IMR-90 (cell line): ENCODE data around the gene KIAA0319L. TPM values are rescaled to one million over a fixed set of nuclear protein-coding genes. Genes with fewer than 3 reads are reported as not detected.

Experiments
- ATAC-seq: fragments of 200-7000 bp; cut with Tn5 transposase; 2 replicates; pipeline ENCODE4 v1.9.1; 2020; ENCODE audit warnings: low read depth, mild to moderate bottlenecking, moderate library complexity
- BruUV-seq: library from RNA; stranded (reverse); fragments of 400-500 nt; replicated peaks from 2 replicates; lab custom pipeline; 2021; lab: Mats Ljungman, UMichigan
- CTCF ChIA-PET: fragments of 300-600 bp; formaldehyde crosslinking; extraction: SDS; loops from one replicate; lab custom pipeline; 2021; ENCODE audit warnings: antibody characterized with exemption; lab: Yijun Ruan, JAX
- POLR2A ChIA-PET: fragments of 300-600 bp; sonication (Branson Sonifier 250); formaldehyde crosslinking; loops from one replicate; lab custom pipeline; 2022; ENCODE audit warnings: antibody characterized with exemption; ENCODE audit not compliant: unreplicated experiment; lab: Charles Lee
- DNase-seq: peaks from one replicate; pipeline ENCODE4 v3.0.0; 2013
- H2AFZ ChIP-seq: replicated peaks from 2 replicates; pipeline ENCODE3; 2013; ENCODE audit warnings: low read length, mild to moderate bottlenecking; ENCODE audit not compliant: poor library complexity
- H2AK5ac ChIP-seq: 2 replicates; pipeline ENCODE4 v1.6.1; 2013; ENCODE audit warnings: low read depth, low read length, inconsistent platforms
- H2AK9ac ChIP-seq: replicated peaks from 2 replicates; pipeline ENCODE3; 2013; ENCODE audit warnings: mild to moderate bottlenecking, low read depth, low read length, moderate library complexity; ENCODE audit not compliant: poor library complexity
- H2BK120ac ChIP-seq: 2 replicates; pipeline ENCODE4 v1.6.1; 2013; ENCODE audit warnings: low read depth, low read length, inconsistent platforms
- H2BK15ac ChIP-seq: 3 replicates; pipeline ENCODE4 v1.6.1; 2013; ENCODE audit warnings: low read depth, low read length, inconsistent platforms
- H2BK20ac ChIP-seq: 2 replicates; pipeline ENCODE4 v1.6.1; 2013; ENCODE audit warnings: low read depth, mild to moderate bottlenecking, inconsistent platforms, low read length, moderate library complexity
- H2BK5ac ChIP-seq: 2 replicates; pipeline ENCODE4 v1.6.1; 2013; ENCODE audit warnings: mild to moderate bottlenecking, low read depth, low read length, inconsistent platforms; ENCODE audit not compliant: poor library complexity, severe bottlenecking
- H3K14ac ChIP-seq: replicated peaks from 2 replicates; pipeline ENCODE4 v1.6.1; 2013; ENCODE audit warnings: low read depth, low read length, inconsistent platforms
- H3K18ac ChIP-seq: 2 replicates; pipeline ENCODE4 v1.6.1; 2013; ENCODE audit warnings: low read depth, low read length, control low read depth
- H3K23ac ChIP-seq: 2 replicates; pipeline ENCODE4 v1.6.1; 2013; ENCODE audit warnings: low read depth, low read length, inconsistent platforms
- H3K27ac ChIP-seq: 2 replicates; pipeline ENCODE4 v1.5.1; 2013; ENCODE audit warnings: mild to moderate bottlenecking, control low read depth, low read length; ENCODE audit not compliant: insufficient read depth
- H3K27me3 ChIP-seq: 2 replicates; pipeline ENCODE4 v1.6.1; 2013; ENCODE audit warnings: low read length; ENCODE audit not compliant: control insufficient read depth, insufficient read depth
- H3K36me3 ChIP-seq: 2 replicates; pipeline ENCODE4 v1.6.1; 2013; ENCODE audit warnings: low read length, mixed read lengths; ENCODE audit not compliant: control insufficient read depth, insufficient read depth
- H3K4ac ChIP-seq: 2 replicates; pipeline ENCODE4 v1.6.1; 2013; ENCODE audit warnings: low read depth, low read length, inconsistent platforms
- H3K4me1 ChIP-seq: 2 replicates; pipeline ENCODE4 v1.6.1; 2013; ENCODE audit warnings: low read length, mixed read lengths; ENCODE audit not compliant: control insufficient read depth, insufficient read depth
- H3K4me2 ChIP-seq: 2 replicates; pipeline ENCODE4 v1.6.1; 2013; ENCODE audit warnings: low read depth, mild to moderate bottlenecking, control low read depth, low read length, moderate library complexity
- H3K4me3 ChIP-seq: 2 replicates; pipeline ENCODE4 v1.5.1; 2013; ENCODE audit warnings: low read depth, mild to moderate bottlenecking, control low read depth, low read length, moderate library complexity; ENCODE audit not compliant: insufficient read depth
- H3K56ac ChIP-seq: 2 replicates; pipeline ENCODE4 v1.6.1; 2013; ENCODE audit warnings: low read length, inconsistent platforms; ENCODE audit not compliant: insufficient read depth; ENCODE audit errors: extremely low read depth
- H3K79me1 ChIP-seq, 2 experiments: 2 replicates each; pipeline ENCODE4 v1.6.1; 2013; ENCODE audit warnings: low read length in 2 of 2, inconsistent platforms in 1 of 2, low read depth in 1 of 2
- H3K9ac ChIP-seq: 2 replicates; pipeline ENCODE4 v1.6.1; 2013; ENCODE audit warnings: low read depth, low read length, control low read depth
- H3K9me1 ChIP-seq: 2 replicates; pipeline ENCODE4 v1.6.1; 2013; ENCODE audit warnings: low read length, inconsistent platforms; ENCODE audit not compliant: insufficient read depth
- H3K9me3 ChIP-seq: 2 replicates; pipeline ENCODE4 v1.6.1; 2013; ENCODE audit warnings: low read length; ENCODE audit not compliant: control insufficient read depth, insufficient read depth
- H4K20me1 ChIP-seq: 2 replicates; pipeline ENCODE4 v1.6.1; 2013; ENCODE audit warnings: low read length, inconsistent platforms; ENCODE audit not compliant: insufficient read depth
- H4K5ac ChIP-seq: 2 replicates; pipeline ENCODE4 v1.6.1; 2013; ENCODE audit warnings: mild to moderate bottlenecking, low read depth, low read length, control low read depth
- H4K8ac ChIP-seq, 2 experiments: 2 replicates each; pipeline ENCODE4 v1.6.1; 2013; ENCODE audit warnings: low read depth in 2 of 2, low read length in 2 of 2, control low read depth in 1 of 2, inconsistent platforms in 1 of 2
- H4K91ac ChIP-seq: 2 replicates; pipeline ENCODE4 v1.6.1; 2013; ENCODE audit warnings: low read depth, low read length, inconsistent platforms; ENCODE audit not compliant: insufficient read depth
- BHLHE40 ChIP-seq: fragments of 150-350 bp; IDR thresholded peaks from 2 replicates; pipeline ENCODE4 v1.6.1; 2016; ENCODE audit warnings: mild to moderate bottlenecking, low read depth, low read length
- CEBPB ChIP-seq: IDR thresholded peaks from 2 replicates; pipeline ENCODE4 v1.6.1; 2012; ENCODE audit warnings: low read depth, low read length, improper control_type of control experiment
- CHD1 ChIP-seq: IDR thresholded peaks from 2 replicates; pipeline ENCODE4 v1.6.1; 2012; ENCODE audit warnings: low read depth, low read length, improper control_type of control experiment
- FOS ChIP-seq: fragments of 150-350 bp; IDR thresholded peaks from 2 replicates; pipeline ENCODE4 v1.6.1; 2016; ENCODE audit warnings: low read depth, low read length
- MXI1 ChIP-seq: IDR thresholded peaks from 2 replicates; pipeline ENCODE4 v1.6.1; 2012; ENCODE audit warnings: low read depth, mild to moderate bottlenecking, low read length, moderate library complexity, borderline replicate concordance
- POLR2A ChIP-seq: IDR thresholded peaks from 2 replicates; pipeline ENCODE4 v1.6.1; 2012; ENCODE audit warnings: mild to moderate bottlenecking, low read depth, low read length
- RAD21 ChIP-seq: IDR thresholded peaks from 2 replicates; pipeline ENCODE4 v1.6.1; 2012; ENCODE audit warnings: low read length, improper control_type of control experiment
- RCOR1 ChIP-seq: IDR thresholded peaks from 2 replicates; pipeline ENCODE4 v1.6.1; 2012; ENCODE audit warnings: mild to moderate bottlenecking, low read length, improper control_type of control experiment; ENCODE audit not compliant: insufficient replicate concordance
- RFX5 ChIP-seq: IDR thresholded peaks from 2 replicates; pipeline ENCODE4 v1.8.0; 2012; ENCODE audit warnings: low read depth, mild to moderate bottlenecking, low read length, moderate library complexity
- SMC3 ChIP-seq: fragments of 150-350 bp; IDR thresholded peaks from 2 replicates; pipeline ENCODE4 v1.6.1; 2016; ENCODE audit warnings: low read depth, mild to moderate bottlenecking, antibody characterized with exemption, low read length, moderate library complexity
- WGBS, 2 experiments: methylation state at CpG; one replicate each; pipeline versions ENCODE4 v1.1.5 to v1.1.7; 2013; ENCODE audit warnings: missing lambda C conversion rate in 2 of 2; ENCODE audit not compliant: insufficient read length in 1 of 2; ENCODE audit errors: extremely low coverage in 2 of 2; 5-methylcytosine and 5-hydroxymethylcytosine counted together
- dilution Hi-C: fragments of 300-500 bp; cut with HindIII; formaldehyde crosslinking; loops from one replicate; pipeline ENCODE4 v1.14.3; 2018; ENCODE audit warnings: low sequenced_read_pairs; ENCODE audit not compliant: unreplicated experiment
- in situ Hi-C: fragments of 300-500 bp; cut with MboI; formaldehyde crosslinking; loops from 3 replicates; pipeline ENCODE4 v1.14.3; 2019; ENCODE audit warnings: low sequenced_read_pairs, inconsistent platforms, mixed read lengths
- intact Hi-C: fragments of 100-400 bp; cut with micrococcal nuclease; formaldehyde crosslinking; loops from 2 replicates; pipeline ENCODE4 v1.10.0; 2022
- polyA plus RNA-seq, 3 experiments: library from polyadenylated mRNA; depleted of rRNA; stranded (reverse); fragments of >200 nt; gene quantifications; 2 replicates each; pipeline ENCODE4 v1.2.3, GENCODE V29; 2012; ENCODE audit warnings: low replicate concordance in 1 of 3
- total RNA-seq: library from RNA; depleted of rRNA; stranded (reverse); fragments of >200 nt; gene quantifications from 2 replicates; pipeline ENCODE4 v1.2.3, GENCODE V29; 2012
- TF ChIP-seq, protein P1 (sequence below): fragments of 150-350 bp; IDR thresholded peaks from 2 replicates; pipeline ENCODE4 v1.6.1; 2017; ENCODE audit warnings: mild to moderate bottlenecking, antibody characterized with exemption, low read length, low read depth
- TF ChIP-seq, protein P2 (sequence below): conservative IDR thresholded peaks from 2 replicates; pipeline ENCODE4 v1.5.1; 2012; ENCODE audit warnings: mild to moderate bottlenecking, low read depth, low read length, improper control_type of control experiment

The KIAA0319L gene
- total and polyA plus RNA-seq, 2 of the 4 experiments (the other 2 are of a cell fraction) = 38.0 to 49.8 TPM

DNA sequence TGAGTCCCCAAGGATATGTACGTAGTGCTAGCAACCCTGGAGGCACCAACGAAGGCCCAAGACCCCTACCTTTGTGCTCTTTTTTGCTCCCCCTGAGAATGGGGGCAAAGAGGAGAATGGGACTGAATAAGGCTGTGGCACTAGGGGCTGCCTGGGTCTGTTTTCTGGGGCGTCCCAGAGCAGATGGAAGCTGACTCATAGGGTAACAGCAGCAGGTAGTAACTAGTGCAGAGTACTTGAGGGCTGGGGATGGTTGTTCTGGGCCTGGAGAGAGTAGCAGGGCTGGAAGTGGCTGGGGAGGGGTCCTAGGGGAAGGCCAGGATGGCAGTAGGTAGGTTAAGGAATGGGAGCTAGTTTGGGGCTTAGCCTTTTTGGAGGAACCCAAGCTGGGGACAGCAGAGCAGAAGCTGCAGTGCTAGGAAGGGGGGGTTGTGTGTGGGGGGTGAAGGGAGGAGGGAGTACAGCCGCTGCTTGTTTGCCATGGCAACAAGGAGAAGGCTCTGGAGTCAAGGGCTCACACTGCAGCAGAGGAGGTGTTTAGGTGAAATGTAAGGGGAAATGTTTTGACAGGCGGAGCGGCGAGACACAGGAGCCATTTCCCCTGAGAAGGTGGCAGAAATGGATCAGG, 2.2 kb upstream of the KIAA0319L start:
- no TSS peak for BruUV-seq
- DNase-seq (no peak), ATAC-seq (no peak)
- Histone ChIP-seq H3K4me3 (no peak overlapping the region), H2AK9ac (no peak overlapping the region), H3K56ac (no peak overlapping the region), H3K4ac (no peak overlapping the region), H3K14ac (no peak overlapping the region), H3K4me2 (no peak overlapping the region; the same call in 1 of the 2 replicates), H4K91ac (no peak overlapping the region), H3K9me3 (no peaks in the 10 kb centered on the region), H2BK5ac (no peak overlapping the region), H3K79me1 (peaks cover 12 to 55% of the 10 kb centered on the region in 2 experiments), H2AK5ac (no peak overlapping the region), H4K8ac (no peak overlapping the region), H3K23ac (no peak overlapping the region), H4K5ac (no peak overlapping the region), H3K36me3 (peaks cover 29% of the 10 kb centered on the region), H2BK120ac (no peak overlapping the region), H2AFZ (no peak overlapping the region), H3K27me3 (no peaks in the 10 kb centered on the region), H3K4me1 (peaks cover 10% of the 10 kb centered on the region), H3K9ac (no peak overlapping the region), H3K27ac (no peak overlapping the region), H2BK20ac (no peak overlapping the region), H4K20me1 (peaks cover 40% of the 10 kb centered on the region), H2BK15ac (no peak overlapping the region), H3K9me1 (peaks cover 6% of the 10 kb centered on the region), H3K18ac (no peak overlapping the region)
- in situ Hi-C loops (no loop called here), intact Hi-C loops (no loop called here), dilution Hi-C loops (no loop called here)
- 73% methylated on average over 2 of the region's 7 CpGs; no CpG with 5 or more reads in 1 of the 2 experiments for WGBS, 2 experiments
- POLR2A ChIA-PET = no interaction called here
- CTCF ChIA-PET = interaction anchor here (1.3 kb wide), 1 partner anchor 109 kb away, joined by 4 read pairs; no protein-coding TSS in a partner anchor
- no peak for TF ChIP-seq MXI1
- TF ChIP-seq SMC3 = no peak
- TF ChIP-seq RAD21 = no peak
- no peak for TF ChIP-seq POLR2A
- no peak for TF ChIP-seq BHLHE40
- TF ChIP-seq, protein P1, sequence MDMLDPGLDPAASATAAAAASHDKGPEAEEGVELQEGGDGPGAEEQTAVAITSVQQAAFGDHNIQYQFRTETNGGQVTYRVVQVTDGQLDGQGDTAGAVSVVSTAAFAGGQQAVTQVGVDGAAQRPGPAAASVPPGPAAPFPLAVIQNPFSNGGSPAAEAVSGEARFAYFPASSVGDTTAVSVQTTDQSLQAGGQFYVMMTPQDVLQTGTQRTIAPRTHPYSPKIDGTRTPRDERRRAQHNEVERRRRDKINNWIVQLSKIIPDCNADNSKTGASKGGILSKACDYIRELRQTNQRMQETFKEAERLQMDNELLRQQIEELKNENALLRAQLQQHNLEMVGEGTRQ = no peak
- TF ChIP-seq, protein P2, sequence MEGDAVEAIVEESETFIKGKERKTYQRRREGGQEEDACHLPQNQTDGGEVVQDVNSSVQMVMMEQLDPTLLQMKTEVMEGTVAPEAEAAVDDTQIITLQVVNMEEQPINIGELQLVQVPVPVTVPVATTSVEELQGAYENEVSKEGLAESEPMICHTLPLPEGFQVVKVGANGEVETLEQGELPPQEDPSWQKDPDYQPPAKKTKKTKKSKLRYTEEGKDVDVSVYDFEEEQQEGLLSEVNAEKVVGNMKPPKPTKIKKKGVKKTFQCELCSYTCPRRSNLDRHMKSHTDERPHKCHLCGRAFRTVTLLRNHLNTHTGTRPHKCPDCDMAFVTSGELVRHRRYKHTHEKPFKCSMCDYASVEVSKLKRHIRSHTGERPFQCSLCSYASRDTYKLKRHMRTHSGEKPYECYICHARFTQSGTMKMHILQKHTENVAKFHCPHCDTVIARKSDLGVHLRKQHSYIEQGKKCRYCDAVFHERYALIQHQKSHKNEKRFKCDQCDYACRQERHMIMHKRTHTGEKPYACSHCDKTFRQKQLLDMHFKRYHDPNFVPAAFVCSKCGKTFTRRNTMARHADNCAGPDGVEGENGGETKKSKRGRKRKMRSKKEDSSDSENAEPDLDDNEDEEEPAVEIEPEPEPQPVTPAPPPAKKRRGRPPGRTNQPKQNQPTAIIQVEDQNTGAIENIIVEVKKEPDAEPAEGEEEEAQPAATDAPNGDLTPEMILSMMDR = no peak
- no peak for TF ChIP-seq RFX5
- TF ChIP-seq CHD1 = no peak
- TF ChIP-seq RCOR1 = no peak
- TF ChIP-seq CEBPB = no peak
- TF ChIP-seq FOS = no peak
